ENCODE measurements around the gene CEP95. TPM values are rescaled to one million over a fixed set of nuclear protein-coding genes. Genes with fewer than 3 reads are reported as not detected.

CEP95 gene
- total RNA-seq, 4 donors from 2014 or later = 6.5 to 18.8 (median 17.7) TPM

- in situ Hi-C loops (cut with MboI; ENCODE audit: low sequenced_read_pairs in 4 of 4) = no loop called here
- intact Hi-C loops (cut with DNase I; ENCODE audit: low total_unique reads) = no loop called here
- peaks cover 0 to 42% of the 10 kb centered on the region in 2 donors for H3K36me3 ChIP-seq
- no peak overlapping the region for H3K4me3 ChIP-seq
- no peaks in the 10 kb centered on the region for H3K27me3 ChIP-seq
- H3K9me3 ChIP-seq = no peaks in the 10 kb centered on the region
- H3K27ac ChIP-seq = no peak overlapping the region
- ATAC-seq (no peak), DNase-seq (no peak)
- peaks cover 0 to 4% of the 10 kb centered on the region in 2 donors for H3K4me1 ChIP-seq
- TF ChIP-seq POLR2A (IDR thresholded peaks at IDR 0.05) (no peak), CTCF (IDR thresholded peaks at IDR 0.05 in 4 of 5, conservative IDR thresholded peaks at IDR 0.05 in 1 of 5) (no peak)
These were observed 76.3 kb downstream of the CEP95 start for GRCh38 chr17:64583038-64583437.

GRCh38 chr17:64585146-64585545, 78.4 kb downstream of the CEP95 start:
- in situ Hi-C loops (cut with MboI; ENCODE audit: low sequenced_read_pairs in 4 of 4) = no loop called here
- no peaks in the 10 kb centered on the region for H3K4me1 ChIP-seq
- no peaks in the 10 kb centered on the region for H3K27me3 ChIP-seq
- no peak overlapping the region for H3K27ac ChIP-seq
- ATAC-seq (no peak), DNase-seq (no peak)
- TF ChIP-seq POLR2A (IDR thresholded peaks at IDR 0.05) (no peak), CTCF (IDR thresholded peaks at IDR 0.05 in 4 of 5, conservative IDR thresholded peaks at IDR 0.05 in 1 of 5) (no peak)
- no peak overlapping the region for H3K4me3 ChIP-seq
- H3K36me3 ChIP-seq = peaks cover 0 to 31% of the 10 kb centered on the region in 2 donors
- H3K9me3 ChIP-seq = no peaks in the 10 kb centered on the region
- intact Hi-C loops (cut with DNase I; ENCODE audit: low total_unique reads) = no loop called here

Small RNAs within 50 kb of the gene (microRNA-seq; reads per million reads assigned to microRNA genes)
- 2.4 to 2.6 reads per million in 2 donors for gene MIR3064 (ENCODE audit: borderline replicate concordance in 2 of 2)
- 0 reads per million in 2 donors for gene MIR5047 (ENCODE audit: borderline replicate concordance in 2 of 2)

Other genes with a start within 250 kb of the CEP95 start
- gene TEX2, start 243.7 kb upstream of the CEP95 start, total RNA-seq = 10 to 100 TPM; 39.0 to 91.1 (median 77.4) TPM
- gene PECAM1, start 116.1 kb upstream of the CEP95 start, total RNA-seq = 10 to 100 TPM; 35.1 to 71.5 (median 51.3) TPM
- 1 to 10 TPM in 2 of 4 donors, under 1 TPM in 1, not detected in 1; 0.76 to 3.3 (median 2.2) TPM for gene MILR1, start 57.9 kb upstream of the CEP95 start, total RNA-seq
- 1 to 10 TPM; 1.4 to 5.6 (median 2.6) TPM for gene POLG2, start 9.9 kb upstream of the CEP95 start, total RNA-seq
- 100 to 1,000 TPM; 450 to 771 (median 541) TPM for gene DDX5, start 688 bp upstream of the CEP95 start, total RNA-seq
- gene SMURF2, start 155.3 kb downstream of the CEP95 start, total RNA-seq = 10 to 100 TPM in 3 of 4 donors, 1 to 10 TPM in 1; 8.9 to 15.3 (median 11.4) TPM